ENCODE measurements around the gene ARHGAP42.

- TF ChIP-seq CTCF (IDR thresholded peaks at IDR 0.05) (no peak), EP300 (IDR thresholded peaks at IDR 0.05) (no peak), POLR2A (IDR thresholded peaks at IDR 0.05) (no peak)
Measured at GRCh38 chr11:100851147-100851546, 164.1 kb downstream of the ARHGAP42 start.

Data from ovary (tissue), 3 donors.